KMS-11 (cell line): ENCODE data around the gene MIEN1.
"Not testable (repeated sequence)": the region's sequence is repeated elsewhere in the genome, so short reads cannot be mapped to it uniquely, and the experiment has no call there.

Experiments used
- H2AFZ ChIP-seq: fragments of 200-600 bp; sonication (generic); 2 replicates; pipeline ENCODE4 v1.6.1; 2016; ENCODE audit warnings: antibody characterized with exemption, mixed run types, low read depth
- H3K27ac ChIP-seq: fragments of 200-600 bp; sonication (generic); 2 replicates; pipeline ENCODE4 v1.6.1; 2016; ENCODE audit warnings: mild to moderate bottlenecking, mixed run types
- H3K27me3 ChIP-seq: fragments of 200-600 bp; sonication (generic); 2 replicates; pipeline ENCODE4 v1.6.1; 2017; ENCODE audit warnings: mild to moderate bottlenecking, low read depth, mixed run types, moderate library complexity; ENCODE audit not compliant: insufficient read depth
- H3K36me3 ChIP-seq: fragments of 200-600 bp; sonication (generic); 2 replicates; pipeline ENCODE4 v1.6.1; 2017; ENCODE audit warnings: mild to moderate bottlenecking, mixed run types; ENCODE audit not compliant: insufficient read depth
- H3K4me1 ChIP-seq: fragments of 200-600 bp; sonication (generic); 2 replicates; pipeline ENCODE4 v1.6.1; 2016; ENCODE audit warnings: mild to moderate bottlenecking, low read depth, mixed run types; ENCODE audit not compliant: poor library complexity, severe bottlenecking
- H3K4me2 ChIP-seq: fragments of 200-600 bp; sonication (generic); 2 replicates; pipeline ENCODE4 v1.7.0; 2016; ENCODE audit warnings: mild to moderate bottlenecking, mixed run types
- H3K4me3 ChIP-seq: fragments of 200-600 bp; sonication (generic); IDR thresholded peaks from 2 replicates; pipeline ENCODE4 v1.6.1; 2017; ENCODE audit warnings: low read depth, low read length, mixed read lengths; ENCODE audit not compliant: insufficient read depth
- H3K79me2 ChIP-seq: fragments of 200-600 bp; sonication (generic); 2 replicates; pipeline ENCODE4 v1.6.1; 2016; ENCODE audit warnings: low read depth, mixed run types; ENCODE audit not compliant: insufficient read depth
- H3K9ac ChIP-seq: fragments of 200-600 bp; sonication (generic); 2 replicates; pipeline ENCODE4 v1.6.1; 2016; ENCODE audit warnings: mild to moderate bottlenecking, mixed run types
- H4K20me1 ChIP-seq: fragments of 200-600 bp; sonication (generic); 2 replicates; pipeline ENCODE4 v1.6.1; 2016; ENCODE audit warnings: mild to moderate bottlenecking, mixed run types; ENCODE audit not compliant: insufficient read depth
- TF ChIP-seq, protein P1 (sequence below): fragments of 200-600 bp; sonication (generic); conservative IDR thresholded peaks from 2 replicates; pipeline ENCODE4 v1.6.1; 2017; ENCODE audit warnings: low read depth, mild to moderate bottlenecking, antibody characterized with exemption, low read length, moderate library complexity, mixed read lengths

MIEN1 gene

DNA sequence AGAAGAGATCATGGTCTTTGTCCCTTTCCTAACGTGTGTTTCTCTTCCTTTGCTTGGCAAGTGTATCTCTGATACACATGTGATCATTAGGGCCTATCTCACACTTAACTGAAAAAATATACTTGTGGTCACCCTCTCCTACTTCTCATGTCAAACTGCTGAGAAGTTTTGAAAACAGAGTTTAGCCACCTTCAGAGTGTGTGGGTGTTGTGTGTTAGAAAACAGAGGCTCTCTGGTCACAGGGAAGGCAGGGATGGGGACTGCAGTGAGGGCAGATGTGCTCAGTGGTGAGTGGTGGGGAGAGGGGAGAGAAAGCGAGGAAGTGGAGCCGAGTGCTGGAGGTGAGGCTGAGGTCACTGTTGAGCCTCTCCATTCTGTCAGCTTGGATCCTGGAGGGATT is 36.8 kb upstream of the MIEN1 start:
- peak overlapping the region; percentile 16; the same call in 1 of the 2 replicates for H3K9ac ChIP-seq
- peaks cover 74% of the 10 kb centered on the region for H3K79me2 ChIP-seq
- H3K4me2 ChIP-seq: peak overlapping the region; percentile 98

DNA sequence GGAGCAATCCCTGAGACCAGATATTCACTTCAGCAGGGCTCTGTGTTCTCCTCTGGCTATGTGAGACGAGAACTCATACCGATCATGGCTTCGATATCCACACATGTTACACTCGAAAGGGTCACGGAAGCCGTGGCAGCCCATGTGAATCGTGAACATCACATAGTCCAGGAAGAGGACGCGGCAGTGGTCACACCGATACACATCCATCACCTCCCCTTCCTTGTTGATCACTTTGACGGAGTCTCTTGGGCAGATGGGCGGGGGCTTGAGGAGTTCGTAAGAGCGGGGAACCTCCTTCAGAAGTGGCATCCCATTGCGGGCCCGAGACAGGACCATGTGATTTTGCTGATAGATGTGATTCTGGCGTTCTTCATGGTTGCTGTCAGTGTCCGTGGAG is 35.4 kb upstream of the MIEN1 start:
- H3K4me1 ChIP-seq: peaks cover 99% of the 10 kb centered on the region
- H4K20me1 ChIP-seq: no peaks in the 10 kb centered on the region
- no peak overlapping the region for H2AFZ ChIP-seq
- H3K27ac ChIP-seq: no peak overlapping the region; the same call in 1 of the 2 replicates
- H3K9ac ChIP-seq: no peak overlapping the region
- no peak overlapping the region for H3K4me3 ChIP-seq
- H3K79me2 ChIP-seq: peaks cover 81% of the 10 kb centered on the region
- H3K4me2 ChIP-seq: no peak overlapping the region
- no peaks in the 10 kb centered on the region for H3K27me3 ChIP-seq
- TF ChIP-seq, protein P1, sequence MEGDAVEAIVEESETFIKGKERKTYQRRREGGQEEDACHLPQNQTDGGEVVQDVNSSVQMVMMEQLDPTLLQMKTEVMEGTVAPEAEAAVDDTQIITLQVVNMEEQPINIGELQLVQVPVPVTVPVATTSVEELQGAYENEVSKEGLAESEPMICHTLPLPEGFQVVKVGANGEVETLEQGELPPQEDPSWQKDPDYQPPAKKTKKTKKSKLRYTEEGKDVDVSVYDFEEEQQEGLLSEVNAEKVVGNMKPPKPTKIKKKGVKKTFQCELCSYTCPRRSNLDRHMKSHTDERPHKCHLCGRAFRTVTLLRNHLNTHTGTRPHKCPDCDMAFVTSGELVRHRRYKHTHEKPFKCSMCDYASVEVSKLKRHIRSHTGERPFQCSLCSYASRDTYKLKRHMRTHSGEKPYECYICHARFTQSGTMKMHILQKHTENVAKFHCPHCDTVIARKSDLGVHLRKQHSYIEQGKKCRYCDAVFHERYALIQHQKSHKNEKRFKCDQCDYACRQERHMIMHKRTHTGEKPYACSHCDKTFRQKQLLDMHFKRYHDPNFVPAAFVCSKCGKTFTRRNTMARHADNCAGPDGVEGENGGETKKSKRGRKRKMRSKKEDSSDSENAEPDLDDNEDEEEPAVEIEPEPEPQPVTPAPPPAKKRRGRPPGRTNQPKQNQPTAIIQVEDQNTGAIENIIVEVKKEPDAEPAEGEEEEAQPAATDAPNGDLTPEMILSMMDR: no peak
- H3K36me3 ChIP-seq: peaks cover 32% of the 10 kb centered on the region; the same call in 1 of the 2 replicates

More for the DNA sequence above, 36.8 kb upstream of the MIEN1 start:
- H3K36me3 ChIP-seq: peaks cover 32% of the 10 kb centered on the region; the same call in 1 of the 2 replicates
- H3K4me3 ChIP-seq: no peak overlapping the region
- TF ChIP-seq, protein P1: no peak
- peaks cover 99% of the 10 kb centered on the region for H3K4me1 ChIP-seq
- no peaks in the 10 kb centered on the region for H4K20me1 ChIP-seq
- no peak overlapping the region for H2AFZ ChIP-seq
- H3K27ac ChIP-seq: peak overlapping the region; percentile 89
- no peaks in the 10 kb centered on the region for H3K27me3 ChIP-seq

DNA sequence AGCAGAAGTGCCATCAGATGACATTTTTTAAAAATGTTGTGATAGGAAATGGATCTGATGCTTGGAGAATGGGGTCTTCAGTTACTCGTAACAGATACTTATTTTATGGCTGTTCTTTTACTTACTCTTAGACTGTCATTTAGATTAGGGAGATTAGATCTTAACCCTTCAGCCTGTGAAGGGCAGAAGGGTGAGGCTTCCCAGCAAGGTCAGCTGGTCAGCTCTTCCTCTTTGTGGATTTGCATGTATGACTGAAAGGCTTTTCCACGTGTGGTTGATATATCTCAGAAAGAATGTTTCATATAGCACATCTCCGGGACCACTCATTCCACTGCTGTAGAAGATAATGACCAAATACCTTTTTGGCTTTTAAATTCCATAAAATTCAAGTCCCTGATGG is 34.8 kb upstream of the MIEN1 start:
- peaks cover 32% of the 10 kb centered on the region; the same call in 1 of the 2 replicates for H3K36me3 ChIP-seq
- H2AFZ ChIP-seq: no peak overlapping the region
- H3K27me3 ChIP-seq: no peaks in the 10 kb centered on the region
- TF ChIP-seq, protein P1: no peak
- no peaks in the 10 kb centered on the region for H4K20me1 ChIP-seq
- peaks cover 99% of the 10 kb centered on the region for H3K4me1 ChIP-seq
- H3K4me3 ChIP-seq: no peak overlapping the region
- H3K27ac ChIP-seq: peak overlapping the region; percentile 4; the same call in 1 of the 2 replicates
- peak overlapping the region; percentile 5; the same call in 1 of the 2 replicates for H3K4me2 ChIP-seq
- no peak overlapping the region for H3K9ac ChIP-seq
- H3K79me2 ChIP-seq: peaks cover 87% of the 10 kb centered on the region

DNA sequence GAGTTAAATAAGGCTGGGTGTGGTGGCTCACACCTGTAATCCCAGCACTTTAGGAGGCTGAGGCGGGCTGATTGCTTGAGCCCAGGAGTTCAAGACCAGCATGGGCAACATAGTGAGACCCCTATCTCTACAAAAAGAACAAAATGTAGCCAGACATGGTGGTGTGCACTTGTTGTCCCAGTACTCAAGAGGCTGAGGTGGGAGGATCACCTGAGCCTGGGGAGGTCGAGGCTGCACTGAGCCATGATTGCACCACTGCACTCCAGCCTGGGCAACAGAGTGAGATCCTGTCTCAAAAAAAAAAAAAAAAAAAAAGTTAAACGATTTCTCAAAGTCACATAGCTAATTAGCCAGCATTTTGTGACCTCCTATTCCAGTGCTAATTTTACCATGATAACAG is 33.8 kb upstream of the MIEN1 start:
- not testable (repeated sequence) for H3K27ac ChIP-seq, H3K4me2 ChIP-seq, H4K20me1 ChIP-seq, H3K9ac ChIP-seq, H2AFZ ChIP-seq, H3K27me3 ChIP-seq, H3K4me3 ChIP-seq
- peaks cover 86% of the 10 kb centered on the region for H3K79me2 ChIP-seq
- peaks cover 32% of the 10 kb centered on the region; the same call in 1 of the 2 replicates for H3K36me3 ChIP-seq
- peaks cover 100% of the 10 kb centered on the region for H3K4me1 ChIP-seq

DNA sequence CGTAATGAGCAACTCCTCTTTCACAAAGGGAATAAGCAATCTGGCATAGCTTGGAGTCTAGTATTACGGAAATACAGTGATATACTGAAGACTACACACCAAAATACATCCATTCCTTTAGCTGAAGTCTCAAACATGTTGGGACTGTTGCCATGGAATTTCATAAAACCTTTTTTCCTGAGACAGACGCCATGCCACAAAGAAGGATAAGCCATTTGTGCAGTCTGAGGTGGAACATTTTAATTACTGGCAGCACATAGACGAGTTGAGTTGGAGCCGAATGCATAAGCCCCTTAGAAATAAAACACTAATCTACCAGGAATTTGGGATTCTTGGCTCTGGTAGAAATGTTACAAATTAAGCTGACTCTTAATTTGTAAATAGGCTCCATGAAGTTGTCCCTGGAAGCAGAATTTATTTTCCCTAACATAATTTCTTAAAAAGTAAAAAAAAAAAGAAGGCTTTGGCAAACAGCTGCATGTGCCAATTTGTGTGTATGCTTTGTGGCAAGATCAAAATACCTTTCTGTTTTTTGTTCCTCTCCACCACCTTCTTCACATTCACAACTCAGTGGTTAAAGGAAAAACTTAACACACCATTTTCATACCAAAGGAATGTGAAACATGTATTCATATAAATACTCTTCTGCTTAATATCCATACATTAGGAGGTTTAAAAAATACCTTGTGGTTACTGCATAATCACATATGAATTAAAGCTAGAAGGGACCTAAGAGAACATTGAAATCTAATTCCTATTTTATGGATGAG is 32.9 kb upstream of the MIEN1 start:
- H3K27me3 ChIP-seq: no peaks in the 10 kb centered on the region
- TF ChIP-seq, protein P1: no peak
- peaks cover 100% of the 10 kb centered on the region for H3K4me1 ChIP-seq
- H4K20me1 ChIP-seq: no peaks in the 10 kb centered on the region
- H3K4me3 ChIP-seq: no peak overlapping the region
- peaks cover 77% of the 10 kb centered on the region for H3K79me2 ChIP-seq
- peak overlapping the region; percentile 3; the same call in 1 of the 2 replicates for H3K27ac ChIP-seq
- H2AFZ ChIP-seq: no peak overlapping the region
- peak overlapping the region; percentile 11; the same call in 1 of the 2 replicates for H3K4me2 ChIP-seq
- no peak overlapping the region for H3K9ac ChIP-seq
- H3K36me3 ChIP-seq: peaks cover 32% of the 10 kb centered on the region; the same call in 1 of the 2 replicates
